Spinal cord (tissue), 10 donors: ENCODE results near the gene ADAMTS3. TPM values are rescaled to one million over a fixed set of nuclear protein-coding genes. Genes with fewer than 3 reads are reported as not detected.
A peak's percentile ranks its signal among the peaks of the same experiment; 100 is the strongest.

Experiments
- DNase-seq, 6 donors: peaks; one replicate each; pipeline versions ENCODE4 v3.0.0 to v3.0.0-alpha.2; 2013 to 2015; ENCODE audit warnings: low spot score in 6 of 6, low read depth in 4 of 6
- H3K27ac ChIP-seq: one replicate; pipeline ENCODE4 v1.5.1; 2013; ENCODE audit warnings: low read depth, low read length, control low read depth
- H3K27me3 ChIP-seq: one replicate; pipeline ENCODE4 v1.6.1; 2013; ENCODE audit warnings: low read length; ENCODE audit not compliant: control insufficient read depth, insufficient read depth
- H3K36me3 ChIP-seq: one replicate; pipeline ENCODE4 v1.6.1; 2013; ENCODE audit warnings: low read length; ENCODE audit not compliant: control insufficient read depth, insufficient read depth
- H3K4me1 ChIP-seq: one replicate; pipeline ENCODE4 v1.6.1; 2013; ENCODE audit warnings: low read length; ENCODE audit not compliant: control insufficient read depth, insufficient read depth
- H3K4me3 ChIP-seq: one replicate; pipeline ENCODE4 v1.5.1; 2013; ENCODE audit warnings: low read depth, low read length, control low read depth
- H3K9me3 ChIP-seq: one replicate; pipeline ENCODE4 v1.6.1; 2013; ENCODE audit warnings: low read length; ENCODE audit not compliant: control insufficient read depth, insufficient read depth
- WGBS: methylation state at CpG from one replicate; pipeline ENCODE4 v1.1.5; 2013; ENCODE audit warnings: missing lambda C conversion rate; ENCODE audit not compliant: insufficient coverage; 5-methylcytosine and 5-hydroxymethylcytosine counted together
- polyA plus RNA-seq, 2 donors: library from polyadenylated mRNA; unstranded; fragments of 120-200 nt; gene quantifications; one replicate each; pipeline ENCODE4 v1.2.1, GENCODE V29; 2013; ENCODE audit not compliant: insufficient read length in 2 of 2
- total RNA-seq, 2 donors: library from RNA; depleted of rRNA in 1 of 2; stranded (reverse); fragments of 120-200 nt in 1 of 2; fragments of >200 nt in 1 of 2; gene quantifications; one replicate each; pipeline versions ENCODE4 v1.2.3 to v1.2.4, GENCODE V29; 2013 to 2014
- donor health status: healthy.

ADAMTS3 gene
- total and polyA plus RNA-seq, 4 donors = 5.8 to 16.9 (median 7.6) TPM

GRCh38 chr4:72320223-72320948 is 248.6 kb downstream of the ADAMTS3 start:
- Histone ChIP-seq H3K9me3 (no peaks in the 10 kb centered on the region), H3K4me3 (no peak overlapping the region), H3K27ac (peak overlapping the region; percentile 59), H3K27me3 (no peaks in the 10 kb centered on the region), H3K36me3 (no peaks in the 10 kb centered on the region), H3K4me1 (peaks cover 3% of the 10 kb centered on the region)
- no CpG with 5 or more reads among the region's 6 CpGs for WGBS
- peak in 1 of 6 donors; percentile 43 for DNase-seq

GRCh38 chr4:72319601-72320021 is 249.4 kb downstream of the ADAMTS3 start:
- no peaks in the 10 kb centered on the region for H3K27me3 ChIP-seq
- H3K4me1 ChIP-seq = peaks cover 7% of the 10 kb centered on the region
- 7% methylated on average over 2 of the region's 4 CpGs for WGBS
- no peaks in the 10 kb centered on the region for H3K36me3 ChIP-seq
- no peak overlapping the region for H3K4me3 ChIP-seq
- DNase-seq = peak in 1 of 6 donors; percentile 66
- H3K9me3 ChIP-seq = no peaks in the 10 kb centered on the region
- H3K27ac ChIP-seq = peak overlapping the region; percentile 59

DNA sequence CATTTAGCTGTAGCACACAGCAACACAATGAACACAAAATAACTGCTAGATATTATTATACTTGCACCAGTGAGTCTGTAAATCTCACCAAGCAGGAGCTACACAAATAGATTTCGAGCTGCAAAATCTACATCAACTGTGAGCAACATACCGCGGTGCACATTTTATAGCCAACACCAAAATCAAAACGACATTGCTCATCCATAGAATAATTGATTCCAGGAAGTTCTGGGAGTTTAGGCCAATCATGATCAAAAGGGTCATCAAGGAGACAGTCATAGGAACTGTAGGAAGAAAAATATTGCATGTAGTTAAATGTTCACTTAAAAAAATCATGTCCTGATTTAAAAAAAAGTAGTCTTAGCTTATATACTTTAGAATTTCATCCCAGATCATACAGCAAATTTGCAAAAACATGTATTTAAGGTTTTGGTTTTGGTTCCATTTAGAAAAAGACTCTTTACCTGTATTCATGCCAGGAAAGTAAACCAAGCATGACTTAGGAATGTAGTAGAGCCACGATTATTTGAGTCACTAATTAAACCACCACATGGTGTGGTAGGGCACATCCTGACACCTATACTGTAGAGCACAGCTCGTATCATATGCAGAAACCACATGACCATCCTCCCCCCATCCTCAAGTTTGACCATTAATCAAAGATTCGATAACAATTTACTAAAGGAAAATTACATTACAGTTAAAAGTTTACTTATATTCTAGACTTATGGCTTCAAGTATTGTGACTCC is 250.4 kb downstream of the ADAMTS3 start:
- Histone ChIP-seq H3K27me3 (no peaks in the 10 kb centered on the region), H3K9me3 (no peaks in the 10 kb centered on the region), H3K4me3 (no peak overlapping the region), H3K27ac (no peak overlapping the region), H3K36me3 (no peaks in the 10 kb centered on the region), H3K4me1 (peaks cover 7% of the 10 kb centered on the region)
- DNase-seq = peak in 1 of 6 donors; percentile 37
- no CpG with 5 or more reads among the region's 7 CpGs for WGBS

DNA sequence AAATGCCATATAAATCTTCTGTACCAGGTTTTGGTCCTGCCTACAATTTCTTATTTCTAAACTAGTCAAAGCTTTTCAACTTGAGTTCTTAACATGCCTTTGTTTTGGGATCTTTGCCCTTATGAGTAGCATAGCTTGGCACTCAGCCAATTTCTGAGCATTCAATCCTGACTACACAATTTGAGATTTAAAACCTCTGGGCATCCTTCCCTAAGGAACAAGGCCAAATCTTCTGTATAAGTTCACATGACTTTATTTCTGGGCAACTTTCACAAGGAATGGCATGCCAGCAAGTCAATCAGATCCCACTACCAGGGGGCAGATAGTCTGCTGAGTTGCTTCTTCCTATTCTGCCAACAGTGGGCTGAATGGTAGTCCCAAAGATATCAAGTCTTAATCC is 254.2 kb downstream of the ADAMTS3 start:
- H3K9me3 ChIP-seq = no peaks in the 10 kb centered on the region
- no peaks in the 10 kb centered on the region for H3K36me3 ChIP-seq
- H3K4me1 ChIP-seq = peaks cover 4% of the 10 kb centered on the region
- H3K27me3 ChIP-seq = no peaks in the 10 kb centered on the region
- H3K4me3 ChIP-seq = no peak overlapping the region
- peak; percentile 74 to 96 (median 82) for DNase-seq
- peak overlapping the region; percentile 62 for H3K27ac ChIP-seq

DNA sequence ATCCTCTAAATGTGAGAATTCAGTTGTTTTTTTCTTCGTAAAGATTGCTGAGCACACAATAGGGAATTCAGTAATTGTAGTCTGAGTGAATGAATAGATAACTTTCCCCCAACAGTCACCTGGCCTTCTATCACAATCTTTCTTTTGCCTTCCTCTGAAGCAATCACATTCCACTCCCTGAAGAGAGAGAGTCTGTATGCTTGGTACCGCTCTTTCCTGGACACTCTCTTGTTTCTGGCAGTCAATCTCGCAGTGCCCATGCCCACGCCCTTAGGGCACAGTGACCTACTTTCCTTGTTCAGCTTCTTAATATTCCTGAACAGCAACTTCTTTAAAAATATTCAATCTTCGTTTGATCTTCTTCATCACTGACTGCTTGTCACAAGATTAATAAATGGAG is 255.9 kb downstream of the ADAMTS3 start:
- peak in 2 of 6 donors; percentile 39 to 57 for DNase-seq
- WGBS = 40% methylated on average over 1 of the region's 5 CpGs
- Histone ChIP-seq H3K4me3 (no peak overlapping the region), H3K27me3 (no peaks in the 10 kb centered on the region), H3K4me1 (peaks cover 4% of the 10 kb centered on the region), H3K36me3 (no peaks in the 10 kb centered on the region), H3K27ac (peak overlapping the region; percentile 67), H3K9me3 (no peaks in the 10 kb centered on the region)

DNA sequence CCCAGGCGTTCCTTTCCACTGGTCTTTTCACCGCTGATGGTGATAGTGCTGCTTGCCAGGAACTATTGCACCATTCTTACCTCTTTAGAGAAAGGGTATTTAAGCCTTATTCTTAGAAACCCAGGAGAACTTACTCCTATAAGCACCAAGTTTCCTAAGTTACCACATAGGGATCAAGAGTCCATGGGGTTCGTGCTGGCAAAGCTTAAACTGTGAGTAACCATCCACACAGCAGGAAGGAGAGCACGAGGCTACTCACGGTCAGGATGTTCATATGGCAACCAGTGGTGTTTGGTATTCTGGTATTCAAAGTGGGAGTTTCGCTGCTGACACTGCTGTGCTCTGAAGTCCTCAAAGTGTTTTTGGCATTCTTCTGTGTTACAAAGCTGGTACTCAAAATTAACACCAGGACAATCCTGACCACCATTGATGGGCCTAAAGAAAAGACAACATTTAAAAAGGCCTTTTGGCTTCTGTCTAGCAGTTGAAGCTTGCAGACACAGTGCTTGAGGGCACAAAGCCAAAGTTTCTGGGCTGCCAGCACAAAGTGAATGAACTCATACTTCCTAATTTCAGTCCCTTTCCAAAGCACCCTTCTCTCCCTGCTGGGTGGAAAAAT is 256.9 kb downstream of the ADAMTS3 start:
- H3K4me1 ChIP-seq = peaks cover 4% of the 10 kb centered on the region
- no peak overlapping the region for H3K4me3 ChIP-seq
- DNase-seq = peak; percentile 68 to 96 (median 75)
- peak overlapping the region; percentile 67 for H3K27ac ChIP-seq
- H3K36me3 ChIP-seq = no peaks in the 10 kb centered on the region
- H3K27me3 ChIP-seq = no peaks in the 10 kb centered on the region
- no peaks in the 10 kb centered on the region for H3K9me3 ChIP-seq
- WGBS = 0% methylated on average over 2 of the region's 6 CpGs

DNA sequence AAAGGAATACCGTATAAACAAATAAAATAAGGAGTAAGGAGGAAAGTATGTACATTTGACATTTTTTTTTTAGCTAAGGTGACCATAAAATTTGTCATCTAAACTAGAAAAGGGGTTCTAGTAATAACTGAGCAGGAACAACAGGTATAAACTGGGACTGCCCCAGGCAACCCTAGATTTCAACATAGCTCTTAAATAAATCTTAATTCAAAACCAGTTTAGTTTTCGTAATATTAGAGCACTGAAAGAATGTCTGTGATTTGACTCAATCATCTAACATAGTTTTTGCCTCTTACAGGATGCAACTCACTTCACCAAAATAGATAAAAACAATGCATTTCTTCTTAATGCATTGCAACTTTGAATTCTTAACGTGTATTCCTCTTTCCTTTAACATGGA is 257.7 kb downstream of the ADAMTS3 start:
- H3K27ac ChIP-seq = peak overlapping the region; percentile 62
- no CpG with 5 or more reads among the region's 3 CpGs for WGBS
- no peaks in the 10 kb centered on the region for H3K9me3 ChIP-seq
- peaks cover 4% of the 10 kb centered on the region for H3K4me1 ChIP-seq
- no peak for DNase-seq
- H3K36me3 ChIP-seq = no peaks in the 10 kb centered on the region
- H3K4me3 ChIP-seq = no peak overlapping the region
- no peaks in the 10 kb centered on the region for H3K27me3 ChIP-seq

DNA sequence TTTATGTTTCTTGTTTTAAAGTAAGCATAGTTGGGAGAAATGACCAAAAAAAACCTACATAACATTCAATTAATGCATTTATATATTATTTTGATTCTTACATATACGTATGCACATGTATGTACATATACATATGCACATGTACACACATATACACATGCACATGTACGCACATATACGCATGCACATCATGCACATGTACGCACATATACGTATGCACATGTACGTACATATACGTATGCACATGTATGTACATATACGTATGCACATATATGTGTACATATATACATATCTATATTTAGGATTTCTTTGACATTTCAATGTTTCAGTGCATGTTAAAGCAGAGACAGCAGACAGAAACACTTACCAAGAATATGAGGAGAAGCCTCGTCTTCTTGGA is 263.4 kb downstream of the ADAMTS3 start:
- no peaks in the 10 kb centered on the region for H3K4me1 ChIP-seq
- H3K9me3 ChIP-seq = no peaks in the 10 kb centered on the region
- no peaks in the 10 kb centered on the region for H3K27me3 ChIP-seq
- DNase-seq = no peak
- H3K27ac ChIP-seq = no peak overlapping the region
- H3K36me3 ChIP-seq = no peaks in the 10 kb centered on the region
- no peak overlapping the region for H3K4me3 ChIP-seq
- no CpG with 5 or more reads among the region's 9 CpGs for WGBS

- Histone ChIP-seq H3K9me3 (no peaks in the 10 kb centered on the region), H3K27ac (no peak overlapping the region), H3K4me1 (no peaks in the 10 kb centered on the region), H3K4me3 (no peak overlapping the region), H3K36me3 (no peaks in the 10 kb centered on the region), H3K27me3 (no peaks in the 10 kb centered on the region)
- WGBS = no CpG with 5 or more reads among the region's 4 CpGs
- DNase-seq = no peak
These were observed 263.9 kb downstream of the ADAMTS3 start for GRCh38 chr4:72305080-72305479.
